Stimulated activated CD4-positive, alpha-beta T cell treated with anti-CD3 and anti-CD28 coated beads, Interleukin-1b, Interleukin-23, amount 100 ng/mL, for 1 hour (primary cell): ENCODE measurements around the gene MMP1.

Source experiments
- DNase-seq, 2 donors: peaks; one replicate each; pipeline ENCODE4 v3.0.0-alpha.2; 2020; ENCODE audit warnings: low read depth in 2 of 2

Gene MMP1

DNA sequence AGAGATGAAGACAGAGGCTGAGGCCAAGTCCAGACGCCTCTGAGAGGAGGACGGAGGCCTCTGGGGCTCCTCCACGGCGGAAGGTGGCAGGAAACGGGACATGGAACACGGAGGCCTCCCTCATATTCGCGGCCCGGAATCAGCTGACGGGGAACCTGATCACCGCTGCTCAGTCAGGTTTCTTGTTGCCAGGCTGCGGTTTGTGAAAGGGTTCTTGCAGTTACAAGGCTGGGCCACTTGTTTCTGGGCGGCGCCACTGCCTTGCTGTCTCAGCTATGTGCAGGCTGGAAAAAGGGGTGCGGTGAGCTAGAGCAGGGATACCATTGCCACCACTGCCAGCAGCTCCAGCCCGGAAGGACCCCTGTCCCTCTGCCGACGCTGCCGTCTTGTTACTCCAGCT, 10.0 kb upstream of the MMP1 start:
- DNase-seq, result no peak

DNA sequence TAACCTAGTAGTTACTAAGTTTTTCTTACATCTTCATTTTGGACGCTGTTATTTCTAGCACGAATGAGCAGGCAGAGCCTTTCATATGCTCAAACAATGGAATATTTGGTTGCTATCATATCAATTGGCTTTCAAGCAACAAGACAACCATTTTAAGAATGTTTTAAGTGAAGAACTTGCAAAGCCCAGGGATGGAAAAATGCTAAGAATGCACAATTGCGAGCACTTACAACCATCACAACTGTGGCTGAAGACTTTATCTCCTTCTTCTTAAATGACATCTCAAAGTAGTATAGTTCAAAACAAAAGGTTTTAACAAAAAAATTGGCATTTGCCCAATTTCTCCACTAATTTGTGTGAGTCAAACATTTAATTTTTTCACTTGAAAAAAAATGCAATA, 8.3 kb upstream of the MMP1 start:
- DNase-seq, result no peak

DNA sequence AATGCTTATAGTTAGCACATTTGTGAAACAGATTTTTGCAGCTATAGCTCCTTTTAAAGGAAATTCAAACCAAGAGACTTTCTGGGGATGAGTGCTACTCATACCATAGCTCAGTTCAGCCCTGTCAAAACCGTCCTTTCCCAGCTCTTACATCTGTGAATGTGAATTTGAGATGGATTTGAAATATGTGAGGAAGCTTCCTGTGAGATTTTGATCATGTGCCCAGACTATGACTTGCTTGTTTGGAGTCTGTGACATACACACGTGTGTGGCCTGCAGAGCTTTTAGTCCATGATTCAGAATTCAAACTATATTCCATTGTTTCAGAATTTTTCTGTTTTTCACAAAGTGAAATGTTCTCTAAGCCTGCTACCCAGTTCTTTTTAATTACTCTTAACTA, 4.4 kb upstream of the MMP1 start:
- no peak for DNase-seq

DNA sequence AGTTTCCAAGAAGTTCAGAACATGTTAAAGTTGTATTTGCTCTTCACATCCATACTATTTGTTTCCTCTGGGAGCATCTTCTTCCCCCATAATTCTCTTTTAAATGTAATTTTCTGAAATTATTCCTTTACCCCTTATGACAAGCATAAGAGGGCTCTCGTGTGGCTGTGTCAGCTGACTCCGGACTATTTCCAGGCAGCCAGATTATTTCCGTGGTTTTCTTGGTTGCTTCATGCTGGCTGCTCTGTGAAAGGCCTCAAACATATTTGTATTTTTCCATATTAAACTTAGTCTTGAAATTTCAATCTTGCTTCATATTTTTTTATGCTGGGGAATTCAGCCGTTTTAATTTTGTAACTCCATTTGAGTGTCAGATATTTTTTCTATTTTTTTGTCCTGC, 2.8 kb upstream of the MMP1 start:
- no peak for DNase-seq

DNA sequence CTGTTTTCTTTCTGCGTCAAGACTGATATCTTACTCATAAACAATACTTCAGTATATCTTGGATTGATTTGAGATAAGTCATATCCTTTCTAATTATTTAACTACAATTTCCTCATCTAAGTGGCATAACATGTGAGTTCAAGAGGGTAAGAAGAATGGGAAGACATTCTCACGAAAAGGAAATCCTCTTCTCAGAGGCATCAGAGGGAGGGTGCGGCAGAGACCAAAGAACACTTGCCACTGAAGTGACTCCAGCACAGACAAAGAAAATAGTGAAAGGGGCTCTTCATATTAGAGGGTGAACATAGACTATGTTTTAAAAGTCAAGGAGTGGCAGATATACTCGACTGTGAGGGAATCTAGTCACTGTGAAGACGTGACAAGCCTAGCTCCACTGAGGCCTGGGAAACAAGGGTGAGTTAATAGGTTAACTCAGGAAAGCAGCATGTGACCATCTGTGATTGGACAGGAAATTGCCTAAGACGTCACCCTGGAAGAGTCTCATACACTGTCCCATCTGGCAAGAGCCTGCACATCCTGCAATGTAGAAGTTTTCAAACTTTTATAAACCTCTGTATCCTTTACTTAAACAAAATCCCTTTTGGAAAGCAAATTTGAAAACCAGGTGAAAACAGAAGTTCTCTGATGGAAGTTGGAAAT, 1.9 kb upstream of the MMP1 start:
- no peak for DNase-seq

DNA sequence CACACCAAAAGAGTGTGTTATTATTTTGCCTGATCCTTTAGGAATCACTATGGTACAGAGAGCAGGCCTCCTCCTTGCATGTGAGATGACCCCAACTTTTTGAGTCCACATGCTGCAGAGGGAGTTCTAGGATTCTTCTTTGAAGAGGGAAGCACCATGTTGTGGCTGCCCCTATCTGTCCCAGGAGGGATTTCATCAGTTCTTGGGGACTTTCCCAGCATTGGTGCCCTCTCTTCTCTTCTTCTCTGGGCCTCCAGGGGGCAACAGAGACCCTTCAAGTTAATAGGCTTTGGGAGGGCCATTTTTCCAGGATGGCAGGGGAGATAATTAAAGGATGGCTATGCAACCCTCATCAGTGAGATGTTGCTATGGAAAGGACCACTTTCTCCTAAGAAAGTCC, 3.6 kb downstream of the MMP1 start:
- no peak for DNase-seq

DNA sequence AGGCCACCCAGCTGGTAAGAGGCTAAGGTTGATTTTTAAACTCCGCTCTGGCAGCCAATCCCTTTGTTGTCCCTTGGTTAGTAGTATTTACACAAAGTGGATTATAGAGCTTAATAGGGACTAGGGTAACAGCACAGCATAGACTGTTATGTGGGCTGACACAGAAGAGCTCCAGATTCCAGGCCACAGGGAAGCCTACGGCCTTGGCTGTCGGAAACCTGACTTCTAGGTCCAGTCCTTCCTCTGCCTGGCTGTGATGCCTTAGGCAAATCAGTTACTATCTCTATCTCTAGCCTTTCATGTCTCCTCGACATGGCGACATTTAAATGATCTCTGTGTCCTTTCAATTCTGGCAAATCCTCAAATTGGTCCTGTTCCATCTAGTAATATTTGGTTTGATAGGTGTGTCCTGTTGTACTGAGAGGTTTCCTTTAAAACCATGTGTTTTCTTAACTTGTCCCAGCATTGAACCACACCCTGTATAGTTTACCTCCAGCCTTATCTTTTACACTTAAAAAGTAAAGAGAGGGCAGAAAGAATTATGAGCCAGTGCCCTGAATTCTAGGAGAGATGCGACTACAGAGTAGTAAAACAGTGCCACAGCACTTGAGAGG, 4.2 kb downstream of the MMP1 start:
- DNase-seq, result no peak

DNA sequence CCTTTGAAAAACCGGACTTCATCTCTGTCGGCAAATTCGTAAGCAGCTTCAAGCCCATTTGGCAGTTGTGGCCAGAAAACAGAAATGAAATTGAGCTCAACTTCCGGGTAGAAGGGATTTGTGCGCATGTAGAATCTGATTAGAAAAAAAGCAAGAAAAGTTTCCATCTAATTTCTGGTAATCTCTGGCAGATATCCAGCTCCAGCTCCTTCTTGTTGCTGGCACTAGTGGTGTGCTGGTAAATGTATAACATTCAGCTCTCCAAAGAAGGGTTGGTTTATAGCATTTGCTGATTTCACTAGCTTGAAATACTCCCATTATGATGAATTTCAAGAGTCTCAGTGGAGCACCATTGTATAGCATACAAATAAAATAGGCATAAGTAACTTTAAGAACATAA, 5.4 kb downstream of the MMP1 start:
- DNase-seq, result no peak

DNA sequence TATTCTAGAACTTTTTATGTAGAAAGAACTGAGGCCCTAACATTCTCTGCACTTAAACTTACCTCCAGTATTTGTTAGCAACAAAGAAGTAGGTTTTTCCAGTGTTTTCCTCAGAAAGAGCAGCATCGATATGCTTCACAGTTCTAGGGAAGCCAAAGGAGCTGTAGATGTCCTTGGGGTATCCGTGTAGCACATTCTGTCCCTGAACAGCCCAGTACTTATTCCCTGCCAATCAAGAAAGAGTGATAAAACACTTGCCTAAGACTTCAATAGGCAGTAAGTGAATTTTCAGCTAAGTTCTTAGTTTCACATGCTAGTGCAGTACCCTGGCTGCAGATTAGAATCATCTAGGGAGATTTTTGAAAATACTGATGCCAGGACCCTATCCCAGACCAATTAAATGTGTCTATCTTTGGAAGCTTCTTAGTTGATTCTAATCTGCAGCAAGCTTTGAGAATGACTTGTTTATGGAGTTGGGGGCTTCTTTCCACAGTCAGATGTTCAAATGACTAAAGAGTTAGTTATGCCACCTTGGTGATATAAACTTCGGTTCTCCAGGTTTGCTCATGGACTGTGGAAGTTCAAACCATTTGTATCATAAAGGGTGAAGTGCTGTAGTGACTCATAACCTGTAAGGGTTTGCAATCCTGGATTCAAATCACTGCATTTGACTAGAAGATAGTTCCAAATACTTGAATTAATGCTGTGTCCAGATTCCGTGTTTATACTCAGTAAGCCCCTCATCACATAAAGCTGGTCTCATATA, 6.5 kb downstream of the MMP1 start:
- no peak for DNase-seq

DNA sequence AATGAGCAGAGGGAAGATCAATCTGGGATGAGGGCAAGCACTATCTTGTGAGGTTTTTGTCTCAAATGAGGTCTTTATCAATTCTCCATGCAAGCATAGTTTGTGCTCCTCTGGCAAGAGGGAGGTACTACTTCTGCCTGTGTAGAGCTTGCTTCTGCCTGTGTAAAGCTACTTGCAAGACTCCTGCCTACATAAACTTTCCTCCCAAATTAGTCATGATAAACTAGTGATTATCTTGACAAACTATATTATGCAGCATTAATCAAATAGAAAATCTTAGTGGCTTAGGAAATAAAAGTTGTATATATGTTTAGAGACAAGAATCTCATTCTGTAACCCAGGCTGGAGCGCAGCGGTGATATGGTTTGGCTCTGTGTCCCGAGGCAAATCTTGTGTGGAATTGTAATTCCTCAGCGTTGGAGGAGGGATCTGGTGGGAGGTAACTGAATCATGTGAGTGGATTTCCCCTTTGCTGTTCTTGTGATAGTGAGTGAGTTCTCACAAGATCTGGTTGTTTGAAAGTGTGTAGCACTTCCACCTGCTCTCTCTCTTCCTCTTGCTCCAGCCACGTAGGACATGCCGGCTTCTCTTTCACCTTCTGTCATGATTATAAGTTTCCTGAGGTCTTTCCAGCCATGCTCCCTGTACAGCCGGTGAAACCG, 9.5 kb downstream of the MMP1 start:
- DNase-seq, result no peak

DNA sequence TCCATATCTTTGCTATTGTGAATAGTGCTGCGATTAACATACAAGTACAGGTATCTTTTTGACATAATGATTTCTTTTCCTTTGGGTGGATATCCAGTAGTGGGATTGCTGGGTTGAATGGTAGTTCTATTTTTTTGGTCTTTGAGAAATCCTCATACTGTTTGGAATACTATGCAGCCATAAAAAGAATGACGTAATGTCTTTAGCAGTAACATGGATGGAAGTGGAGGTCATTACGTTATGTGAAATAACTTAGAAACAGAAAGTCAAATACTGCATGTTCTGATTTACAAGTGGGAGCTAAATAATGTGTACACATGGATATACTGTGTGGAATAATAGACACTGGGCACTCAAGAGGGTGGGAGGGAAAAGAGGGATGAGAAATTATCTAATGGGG, 13.6 kb downstream of the MMP1 start:
- DNase-seq, result no peak

DNA sequence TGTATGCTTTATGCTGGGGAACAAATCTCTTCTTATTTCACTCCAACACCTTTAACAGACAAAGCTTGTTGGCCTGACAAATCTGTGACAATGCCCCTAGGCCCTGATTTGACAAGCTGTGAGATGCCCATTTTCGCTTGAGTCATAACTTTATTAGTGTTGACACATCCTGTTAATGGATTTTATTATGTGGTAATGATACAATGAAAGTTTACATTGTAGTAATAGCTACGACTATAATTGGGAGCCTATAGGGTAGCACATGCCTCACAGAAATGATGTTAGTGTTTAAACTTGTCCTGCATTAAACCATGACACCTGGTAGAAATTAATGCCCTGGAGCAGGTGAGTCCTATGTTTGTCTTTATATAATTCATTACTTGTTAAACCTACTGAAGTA, 14.2 kb downstream of the MMP1 start:
- DNase-seq, result no peak

DNA sequence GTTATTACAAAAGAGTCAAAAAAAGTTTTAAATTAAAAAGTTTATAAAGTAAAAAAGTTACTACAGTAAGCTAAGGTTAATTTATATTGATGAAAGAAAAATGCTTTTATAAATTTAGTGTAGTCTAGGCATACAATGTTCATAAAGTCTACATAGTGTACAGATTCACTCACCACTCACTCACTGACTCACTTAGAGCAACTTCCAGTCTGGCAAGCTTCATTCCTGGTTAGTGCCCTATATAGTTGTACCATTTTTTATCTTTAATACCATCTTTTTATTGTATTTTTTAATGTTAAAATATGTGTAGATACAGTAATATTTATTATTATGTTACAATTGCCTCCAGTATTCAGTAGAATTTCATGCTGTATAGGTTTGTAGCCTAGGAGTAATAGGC, 14.9 kb downstream of the MMP1 start:
- no peak for DNase-seq

DNA sequence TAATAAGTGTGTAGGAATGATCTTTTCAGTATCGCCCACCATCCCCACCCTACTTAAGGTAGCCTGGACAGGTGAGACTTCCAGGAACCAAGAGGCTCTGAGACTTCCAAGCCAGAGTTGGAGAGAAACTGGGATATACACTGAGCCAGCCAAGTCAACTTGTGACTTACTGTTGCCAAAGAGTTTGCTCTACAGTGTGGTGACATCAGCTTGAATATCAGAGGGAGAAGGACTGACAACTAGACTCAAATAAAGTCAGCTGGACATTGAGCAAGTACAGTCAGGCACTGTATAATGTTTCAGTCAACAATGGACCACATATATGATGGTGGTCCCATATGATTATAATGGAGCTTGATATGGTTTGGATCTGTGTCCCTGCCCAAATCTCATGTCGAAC, 16.3 kb downstream of the MMP1 start:
- no peak for DNase-seq

DNA sequence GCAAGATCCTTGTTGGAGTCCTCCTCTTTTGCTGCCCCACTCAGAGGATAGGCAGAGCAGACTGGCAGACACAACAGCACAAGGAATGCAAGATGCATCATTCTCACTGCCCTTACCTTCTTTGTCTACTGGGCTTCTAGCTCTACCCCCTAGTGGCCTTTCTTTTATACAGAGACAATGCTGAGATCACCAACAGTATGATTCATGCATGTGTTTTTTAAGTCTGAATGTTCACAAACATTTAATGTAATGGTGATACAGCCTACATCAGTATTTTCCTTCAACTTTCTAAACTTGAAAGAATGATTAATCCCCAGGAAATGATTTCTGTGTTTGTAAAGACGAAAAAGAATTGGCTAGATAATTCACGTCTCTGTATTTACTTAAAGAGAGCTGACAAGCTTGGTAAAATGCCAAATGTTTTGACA, 17.5 kb downstream of the MMP1 start, which contains the start of gene MMP10:
TSS of gene MMP10 (minus strand) at position 138 of the 428 bp plus-strand sequence. CDS start at position 101, 37 bp downstream.
- DNase-seq, result no peak

DNA sequence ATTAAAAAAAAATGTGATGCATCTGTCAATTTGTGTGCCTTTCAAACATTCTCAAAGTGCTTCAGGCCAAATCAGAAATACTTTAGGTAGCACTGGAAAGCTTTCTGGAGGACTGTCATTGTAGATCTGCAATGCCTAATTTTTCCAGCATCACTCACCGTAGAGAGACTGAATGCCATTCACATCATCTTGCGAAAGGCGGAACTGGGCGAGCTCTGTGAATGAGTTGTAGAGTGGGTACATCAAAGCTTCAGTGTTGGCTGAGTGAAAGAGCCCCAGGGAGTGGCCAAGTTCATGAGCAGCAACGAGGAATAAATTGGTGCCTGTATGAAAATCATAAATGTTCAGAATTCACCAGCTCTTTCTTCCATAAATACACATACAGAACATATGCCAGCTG, 21.5 kb downstream of the MMP1 start:
- DNase-seq, result no peak

DNA sequence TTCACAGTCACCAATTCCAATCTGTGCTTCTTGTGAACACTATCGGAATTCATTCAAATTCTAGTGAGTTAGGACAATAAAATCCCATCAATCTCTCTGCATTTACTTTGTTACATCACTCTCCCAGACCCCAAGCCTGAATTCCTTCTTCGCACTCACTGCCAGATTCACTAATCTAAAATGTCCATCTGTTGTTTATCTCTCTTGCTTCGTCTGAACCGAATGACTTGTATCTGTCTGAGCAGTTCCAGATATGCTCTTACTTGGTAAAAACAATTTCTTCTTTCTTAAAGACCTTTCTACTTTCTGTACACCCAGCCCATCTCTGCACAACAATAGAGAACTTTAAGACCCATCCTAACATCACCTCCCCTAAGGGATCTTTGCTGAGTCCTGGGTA, 24.6 kb downstream of the MMP1 start:
- no peak for DNase-seq

DNA sequence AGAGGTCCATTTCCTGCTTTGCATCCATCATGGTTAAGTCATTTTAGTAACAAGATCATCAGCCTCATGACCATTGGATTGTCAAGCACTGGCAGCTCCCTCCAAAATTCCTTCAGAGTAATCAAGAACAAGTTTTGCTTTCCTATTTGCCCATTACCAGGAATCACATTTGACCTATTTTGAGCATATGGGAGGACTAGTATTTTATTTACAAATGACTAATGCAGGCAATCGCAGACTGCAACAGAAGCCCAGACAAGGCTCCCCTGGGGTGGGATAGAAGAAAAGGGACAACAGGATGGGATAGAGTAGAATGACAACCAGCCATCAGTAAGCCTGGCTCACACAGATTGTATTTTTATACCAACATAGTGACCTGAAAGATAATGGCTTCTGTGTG, 26.6 kb downstream of the MMP1 start:
- DNase-seq, result no peak

DNA sequence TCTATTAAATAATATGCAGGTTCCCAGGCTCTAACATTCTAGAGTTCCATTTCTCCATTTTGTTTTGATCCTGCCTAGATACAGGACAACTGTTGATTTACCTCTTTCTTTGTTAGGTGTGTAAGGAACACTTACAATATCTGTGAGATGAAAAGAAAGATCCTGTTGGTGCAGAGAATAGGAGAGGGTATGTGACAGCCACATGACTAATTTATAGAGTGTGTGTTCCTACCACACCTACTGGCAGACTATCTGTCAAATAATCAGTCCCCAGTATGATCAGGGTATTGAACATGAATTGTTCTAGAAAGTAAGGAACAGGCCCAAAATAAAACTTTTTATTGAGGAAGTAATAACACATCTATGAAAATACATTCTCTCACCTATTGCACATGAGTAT, 27.8 kb downstream of the MMP1 start:
- no peak for DNase-seq

DNA sequence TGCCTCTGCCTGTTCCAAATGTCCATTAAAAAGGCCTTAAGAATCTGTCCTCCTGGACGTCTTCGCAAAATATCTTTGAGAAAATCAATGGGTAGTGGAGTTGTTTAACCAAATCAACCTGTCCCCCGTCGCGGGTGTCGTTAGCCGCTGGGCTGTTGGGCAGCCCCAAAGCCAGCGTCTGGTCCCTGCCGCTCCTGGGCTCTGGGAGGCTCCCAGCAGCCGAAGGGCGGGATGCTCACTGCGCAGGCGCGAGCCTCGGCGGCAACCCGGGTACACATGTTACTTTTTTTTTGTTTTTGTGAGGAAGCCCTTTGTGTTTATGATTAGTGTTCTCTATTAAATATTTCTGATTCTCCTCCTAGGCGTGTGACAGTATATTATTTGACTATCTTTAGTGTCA, 30.2 kb downstream of the MMP1 start:
- DNase-seq, result no peak

DNA sequence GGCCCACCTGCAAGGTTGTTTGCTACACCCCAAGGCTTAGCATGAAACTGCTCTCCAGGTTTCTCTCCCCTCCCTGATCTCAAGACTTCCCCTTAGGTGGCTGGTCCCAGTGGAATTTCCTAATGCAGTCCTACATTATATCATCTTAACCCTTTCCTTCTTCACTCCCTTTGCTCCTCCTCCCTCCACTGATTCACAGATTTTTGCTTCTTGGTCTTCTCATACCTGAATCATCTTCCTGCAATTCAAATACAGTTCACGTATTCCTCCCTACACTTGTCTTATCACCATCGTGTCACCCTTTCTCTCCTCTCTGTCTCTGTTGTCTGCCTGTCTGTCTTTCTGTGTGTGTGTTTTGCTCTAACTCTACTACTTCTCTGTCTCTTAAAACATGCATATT, 34.5 kb downstream of the MMP1 start:
- no peak for DNase-seq

DNA sequence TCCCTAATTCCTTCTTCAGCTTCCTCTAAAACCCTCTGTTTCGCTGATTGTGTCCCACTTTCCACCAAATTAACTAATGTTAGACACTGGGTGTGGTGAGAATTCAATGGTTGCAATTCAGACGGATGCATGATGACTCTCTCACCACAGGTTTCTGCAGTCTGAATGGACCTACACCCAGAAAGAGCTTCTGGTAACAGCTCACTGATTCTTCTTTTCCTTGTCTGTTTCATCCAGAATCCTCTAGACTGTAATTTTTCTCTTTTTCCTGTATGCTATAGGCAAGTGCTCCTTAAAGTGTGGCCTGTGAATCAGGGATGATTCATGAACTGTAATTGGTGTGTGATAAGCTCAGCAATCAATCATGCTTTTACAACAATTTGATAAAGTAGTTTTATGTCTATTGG, 35.6 kb downstream of the MMP1 start:
- no peak for DNase-seq
